ENCODE results near the gene RABEP1.
"Not testable (repeated sequence)": the region's sequence is repeated elsewhere in the genome, so short reads cannot be mapped to it uniquely, and the experiment has no call there.

The RABEP1 gene, protein sequence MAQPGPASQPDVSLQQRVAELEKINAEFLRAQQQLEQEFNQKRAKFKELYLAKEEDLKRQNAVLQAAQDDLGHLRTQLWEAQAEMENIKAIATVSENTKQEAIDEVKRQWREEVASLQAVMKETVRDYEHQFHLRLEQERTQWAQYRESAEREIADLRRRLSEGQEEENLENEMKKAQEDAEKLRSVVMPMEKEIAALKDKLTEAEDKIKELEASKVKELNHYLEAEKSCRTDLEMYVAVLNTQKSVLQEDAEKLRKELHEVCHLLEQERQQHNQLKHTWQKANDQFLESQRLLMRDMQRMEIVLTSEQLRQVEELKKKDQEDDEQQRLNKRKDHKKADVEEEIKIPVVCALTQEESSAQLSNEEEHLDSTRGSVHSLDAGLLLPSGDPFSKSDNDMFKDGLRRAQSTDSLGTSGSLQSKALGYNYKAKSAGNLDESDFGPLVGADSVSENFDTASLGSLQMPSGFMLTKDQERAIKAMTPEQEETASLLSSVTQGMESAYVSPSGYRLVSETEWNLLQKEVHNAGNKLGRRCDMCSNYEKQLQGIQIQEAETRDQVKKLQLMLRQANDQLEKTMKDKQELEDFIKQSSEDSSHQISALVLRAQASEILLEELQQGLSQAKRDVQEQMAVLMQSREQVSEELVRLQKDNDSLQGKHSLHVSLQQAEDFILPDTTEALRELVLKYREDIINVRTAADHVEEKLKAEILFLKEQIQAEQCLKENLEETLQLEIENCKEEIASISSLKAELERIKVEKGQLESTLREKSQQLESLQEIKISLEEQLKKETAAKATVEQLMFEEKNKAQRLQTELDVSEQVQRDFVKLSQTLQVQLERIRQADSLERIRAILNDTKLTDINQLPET

GRCh38 chr17:5281814-5282641, at the start of gene RABEP1:
Gene RABEP1 (plus strand): TSS chr17:5282284. CDS start chr17:5282487, 203 bp downstream.
- DNase-seq (ENCODE audit: low read depth in 2 of 2): peak; percentile 89 to 94

DNA sequence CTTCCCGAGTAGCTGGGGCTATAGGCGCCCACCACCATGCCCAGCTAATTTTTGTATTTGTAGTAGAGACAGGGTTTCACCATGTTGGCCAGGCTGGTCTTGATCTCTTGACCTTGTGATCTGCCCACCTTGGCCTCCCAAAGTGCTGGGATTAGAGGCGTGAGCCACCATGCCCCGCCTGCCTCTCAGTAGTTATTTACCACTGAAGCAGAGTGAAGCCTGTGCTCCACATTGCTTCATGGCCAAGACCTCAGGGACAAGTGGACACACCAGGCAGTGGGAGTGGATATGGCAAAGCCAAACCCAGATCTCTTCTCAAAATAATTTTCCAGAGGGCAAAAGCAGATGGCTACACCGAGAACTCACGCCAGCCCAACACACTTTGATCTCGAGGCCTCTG, 48.6 kb upstream of the RABEP1 start:
- DNase-seq (ENCODE audit: low read depth in 2 of 2): not testable (repeated sequence)

DNA sequence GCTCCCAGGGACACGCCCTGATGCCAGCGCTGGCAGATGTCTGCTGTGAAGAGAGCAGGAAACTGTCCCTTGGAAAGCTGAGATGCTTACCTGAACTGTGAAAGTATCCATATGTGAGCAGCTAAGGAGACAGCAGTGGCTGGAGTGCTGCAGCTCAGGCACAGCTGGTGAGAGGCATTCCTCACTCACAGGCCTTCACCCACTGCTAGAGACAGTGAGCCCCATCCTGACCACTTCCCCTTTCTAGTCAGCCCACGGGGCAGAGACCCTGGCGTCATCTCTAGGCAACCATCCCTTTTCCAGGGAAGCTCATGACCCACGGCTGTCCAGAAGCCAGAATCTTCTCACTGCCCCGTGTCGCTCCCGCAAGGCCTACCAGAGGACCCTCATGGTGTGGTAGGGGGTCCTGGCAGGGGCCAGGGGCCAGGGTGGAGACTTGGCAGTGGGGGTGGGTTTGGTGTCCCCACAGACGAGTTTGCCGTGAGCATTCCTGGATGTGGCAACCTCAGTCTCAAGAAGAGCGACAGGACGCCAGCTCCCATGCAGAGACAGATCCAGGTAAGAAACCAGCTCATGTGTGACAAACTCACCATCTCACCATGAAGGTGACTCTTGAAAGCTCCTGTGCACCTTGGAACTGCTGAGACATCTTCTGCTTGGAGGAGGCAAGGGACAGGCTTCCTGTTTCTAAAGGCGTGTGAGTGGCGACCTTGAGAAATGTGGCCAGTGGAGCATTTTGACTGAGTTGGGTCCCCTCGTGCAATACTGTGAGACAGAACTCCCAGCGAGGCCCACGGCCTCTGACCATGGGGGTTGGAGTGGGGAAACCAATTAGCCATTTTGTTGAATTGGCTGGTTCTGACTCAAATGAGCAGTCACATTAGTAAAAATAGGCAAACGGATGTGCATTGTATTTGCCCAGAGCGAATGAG, 47.2 kb upstream of the RABEP1 start, which contains the start of gene SCIMP:
TSS of gene SCIMP (minus strand) at position 216 of the 932 bp plus-strand sequence. CDS start at position 111, 105 bp downstream.
- no peak for DNase-seq (ENCODE audit: low read depth in 2 of 2)

DNA sequence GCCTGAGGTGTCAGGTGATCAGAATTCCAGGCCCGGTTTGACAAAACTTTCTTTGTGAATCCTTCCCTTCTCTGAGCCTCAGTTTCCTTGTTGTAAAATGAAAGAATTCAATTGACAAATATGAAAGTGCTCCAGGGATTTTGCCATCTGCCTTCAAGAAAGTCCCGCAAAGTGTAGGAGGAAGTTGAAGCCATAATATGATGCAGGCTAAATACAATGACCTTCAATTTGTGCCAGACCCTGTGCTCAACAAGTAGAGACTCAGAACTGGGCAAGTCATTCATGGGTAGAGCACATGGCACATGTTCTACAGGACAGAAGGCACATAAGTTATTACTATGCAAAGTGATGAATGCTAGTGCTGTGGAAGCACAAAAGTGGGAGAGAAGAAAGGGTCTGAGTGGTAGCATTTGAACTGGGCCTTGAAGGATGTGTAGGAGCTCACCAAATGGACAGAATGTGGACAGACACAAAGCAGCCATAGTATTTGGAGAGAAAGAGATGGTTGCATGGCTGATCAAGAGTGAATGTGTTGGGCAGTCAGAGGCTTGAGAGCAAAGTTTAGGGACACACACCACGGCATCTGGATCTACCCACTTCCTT, 45.0 kb upstream of the RABEP1 start:
- no peak for DNase-seq (ENCODE audit: low read depth in 2 of 2)

DNA sequence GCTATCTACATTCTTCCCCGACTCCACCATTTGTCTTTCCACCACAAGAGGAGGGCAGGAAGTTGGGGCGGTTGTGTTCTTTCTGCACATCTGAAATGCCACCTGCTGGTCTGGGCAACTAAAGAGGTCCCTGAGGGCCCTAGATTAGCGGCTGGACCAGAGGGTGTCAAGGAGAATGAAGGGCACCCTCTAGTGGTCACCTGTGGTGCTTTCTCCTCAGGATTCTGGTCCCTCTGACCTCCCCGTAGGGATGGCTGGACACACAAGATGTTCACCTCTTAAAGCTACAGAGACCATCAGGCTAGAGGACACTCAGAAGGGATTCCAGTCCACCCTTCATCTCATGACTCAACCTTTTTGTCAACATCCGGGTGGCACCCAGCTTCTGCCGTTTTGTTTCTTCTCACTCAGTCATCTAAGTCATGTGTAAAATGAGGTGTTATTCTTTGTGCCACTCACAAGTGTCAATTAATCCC, 44.5 kb upstream of the RABEP1 start:
- peak; percentile 19 to 34 for DNase-seq (ENCODE audit: low read depth in 2 of 2)

GRCh38 chr17:5238333-5238732, 43.8 kb upstream of the RABEP1 start:
- DNase-seq (ENCODE audit: low read depth in 2 of 2): no peak

GRCh38 chr17:5239769-5240168, 42.3 kb upstream of the RABEP1 start:
- DNase-seq (ENCODE audit: low read depth in 2 of 2): not testable (repeated sequence)

DNA sequence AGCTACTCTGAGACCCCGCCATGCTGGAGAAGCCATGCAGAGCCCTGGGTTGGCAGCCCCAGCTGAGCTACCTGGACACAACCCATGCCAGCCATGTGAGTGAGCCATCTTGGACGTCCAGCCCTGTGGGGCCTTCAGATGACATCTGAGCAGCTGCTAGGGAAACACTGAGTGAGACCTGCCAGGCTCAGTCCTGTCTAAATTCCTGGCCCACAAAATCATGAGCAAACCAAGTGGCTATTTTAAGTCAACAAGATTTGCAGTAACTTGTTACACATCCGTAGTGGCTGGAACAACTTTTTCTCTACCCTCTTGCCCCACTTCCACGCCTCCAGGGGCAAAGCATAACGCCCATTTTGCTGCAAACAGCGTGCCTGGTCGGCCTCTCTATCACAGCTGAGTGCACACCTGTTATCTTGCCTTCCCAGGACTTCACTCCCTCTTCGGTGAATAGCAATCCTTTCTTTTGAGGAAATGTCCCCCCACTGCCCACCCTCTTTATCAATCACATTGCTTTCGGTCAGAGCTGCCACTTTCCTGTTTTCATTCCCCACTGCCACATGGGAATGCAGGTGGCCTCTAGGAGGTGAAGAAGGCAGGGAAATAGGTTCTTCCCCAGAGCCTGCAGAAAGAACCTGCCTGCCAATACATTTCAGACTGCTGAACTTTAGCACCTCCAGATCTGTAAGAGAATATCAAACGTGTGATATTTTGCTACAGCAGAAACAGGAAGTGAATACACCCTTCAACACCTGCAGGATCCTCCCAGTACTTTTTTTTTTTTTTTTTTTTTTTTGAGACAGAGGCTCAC, 40.0 kb upstream of the RABEP1 start:
- no peak for DNase-seq (ENCODE audit: low read depth in 2 of 2)

DNA sequence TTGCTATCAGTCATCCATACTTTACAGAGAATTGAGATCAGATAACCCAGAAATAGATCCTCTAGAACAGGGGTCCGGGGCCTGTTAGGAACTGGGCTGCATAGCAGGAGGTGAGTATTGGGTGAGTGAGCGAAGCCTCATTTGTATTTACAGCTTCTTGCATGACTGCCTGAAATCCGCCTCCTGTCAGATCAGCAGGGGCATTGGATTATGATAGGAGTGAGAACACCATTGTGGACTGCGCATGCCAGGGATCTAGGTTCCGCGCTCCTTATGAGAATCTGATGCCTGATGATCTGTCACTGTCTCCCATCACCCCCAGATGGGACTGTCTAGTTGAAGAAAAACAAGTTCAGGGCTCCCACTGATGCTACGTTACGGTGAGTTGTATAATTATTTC, 34.5 kb upstream of the RABEP1 start:
- no peak for DNase-seq (ENCODE audit: low read depth in 2 of 2)

GRCh38 chr17:5248821-5249479, 33.1 kb upstream of the RABEP1 start:
- no peak for DNase-seq (ENCODE audit: low read depth in 2 of 2)

DNA sequence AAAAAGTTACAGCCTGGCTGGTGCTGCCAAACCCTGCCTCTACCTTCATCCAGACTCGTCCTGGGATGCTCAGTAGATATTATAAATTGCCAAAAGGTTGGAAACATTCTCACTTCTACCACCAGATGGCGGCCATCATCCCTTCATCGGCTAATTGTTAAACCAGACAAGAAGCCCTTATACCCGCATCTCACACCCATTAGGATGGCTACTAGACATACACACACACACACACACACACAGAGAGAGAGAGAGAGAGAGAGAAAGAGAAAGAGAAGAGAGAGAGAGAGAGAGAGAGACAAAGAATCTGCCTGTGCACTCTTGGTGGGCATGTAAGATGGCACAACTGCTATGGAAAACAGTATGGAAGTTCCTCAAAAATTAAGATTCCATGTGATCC, 32.5 kb upstream of the RABEP1 start:
- DNase-seq (ENCODE audit: low read depth in 2 of 2): peak; percentile 31 to 33

DNA sequence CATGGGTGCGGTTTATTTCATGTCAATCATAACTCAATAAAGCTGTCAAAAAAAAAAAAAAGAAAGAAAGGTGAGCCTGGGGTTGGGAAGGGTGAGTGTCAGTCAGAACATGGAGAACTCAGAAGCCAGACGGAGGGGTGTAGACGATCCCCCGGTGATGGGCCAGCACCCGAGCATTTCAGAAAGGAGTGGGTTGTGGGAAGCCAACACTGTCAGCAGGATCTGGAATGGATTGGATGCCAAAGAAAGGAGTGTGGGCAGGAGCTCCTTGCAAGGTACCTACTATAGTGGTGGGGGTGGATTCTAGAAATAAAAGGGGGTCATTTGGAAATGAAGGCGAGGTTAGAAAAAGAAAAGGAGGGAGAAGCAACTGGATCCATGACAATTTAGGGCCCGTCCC, 27.7 kb upstream of the RABEP1 start:
- DNase-seq (ENCODE audit: low read depth in 2 of 2): no peak

- no peak for DNase-seq (ENCODE audit: low read depth in 2 of 2)
Observed at GRCh38 chr17:5254903-5255521, 27.1 kb upstream of the RABEP1 start.

DNA sequence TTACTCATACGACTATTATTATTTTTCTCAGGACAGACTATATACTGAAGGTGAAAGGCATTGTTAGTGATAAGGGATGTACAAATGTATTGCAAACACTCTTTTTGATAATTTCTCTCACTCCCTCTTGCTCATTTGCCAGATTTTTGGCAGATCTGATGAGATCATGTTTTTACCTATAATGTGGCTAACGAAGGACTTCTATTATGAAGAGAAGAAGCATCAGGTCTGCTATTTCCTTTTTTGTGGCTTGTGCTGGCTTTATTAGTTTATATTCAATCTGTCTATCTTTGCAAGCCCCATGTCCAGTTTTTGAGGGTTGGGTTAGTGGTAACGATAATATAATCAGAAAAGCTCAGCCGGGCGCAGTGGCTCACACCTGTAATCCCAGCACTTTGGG, 25.0 kb upstream of the RABEP1 start:
- no peak for DNase-seq (ENCODE audit: low read depth in 2 of 2)

DNA sequence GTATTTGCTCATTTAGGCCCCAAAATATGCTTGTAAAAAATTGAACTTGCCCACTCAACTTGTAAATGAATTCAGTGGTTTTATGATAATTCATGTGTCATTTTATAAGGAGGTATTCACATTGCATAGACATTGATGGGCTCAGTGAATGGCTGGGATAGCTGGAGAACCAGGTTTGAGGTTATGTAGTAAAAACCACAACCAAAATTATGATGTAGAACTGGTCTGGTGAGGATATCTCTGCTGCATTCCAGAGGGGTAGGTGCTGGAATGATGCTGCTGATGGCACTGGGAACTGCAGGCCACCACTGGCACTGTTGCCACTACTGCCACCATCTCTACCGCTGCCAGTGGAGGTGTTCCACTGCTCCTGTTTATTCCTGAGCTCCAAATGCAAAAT, 21.5 kb upstream of the RABEP1 start:
- DNase-seq (ENCODE audit: low read depth in 2 of 2): no peak

- DNase-seq (ENCODE audit: low read depth in 2 of 2): no peak
Observed at GRCh38 chr17:5262416-5262991, 19.6 kb upstream of the RABEP1 start.

DNA sequence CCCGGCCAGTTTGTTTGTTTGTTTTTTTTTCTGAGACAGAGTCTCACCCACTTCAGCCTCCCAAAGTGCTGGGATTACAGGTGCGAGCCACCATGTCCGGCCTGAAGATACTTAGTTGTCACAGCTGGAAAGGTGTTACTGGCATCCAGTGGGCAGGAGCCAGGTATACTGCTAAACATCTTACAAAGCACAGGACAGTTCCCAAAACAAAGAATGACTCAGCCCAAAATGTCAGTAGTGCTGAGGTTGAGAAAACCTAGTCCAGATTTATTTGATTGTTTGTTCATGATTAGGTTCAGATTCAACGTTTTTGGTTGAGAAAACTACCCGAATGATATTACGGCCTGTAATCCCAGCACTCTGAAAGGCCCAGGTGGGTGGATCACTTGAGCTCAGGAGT, 18.6 kb upstream of the RABEP1 start:
- DNase-seq (ENCODE audit: low read depth in 2 of 2): no peak

DNA sequence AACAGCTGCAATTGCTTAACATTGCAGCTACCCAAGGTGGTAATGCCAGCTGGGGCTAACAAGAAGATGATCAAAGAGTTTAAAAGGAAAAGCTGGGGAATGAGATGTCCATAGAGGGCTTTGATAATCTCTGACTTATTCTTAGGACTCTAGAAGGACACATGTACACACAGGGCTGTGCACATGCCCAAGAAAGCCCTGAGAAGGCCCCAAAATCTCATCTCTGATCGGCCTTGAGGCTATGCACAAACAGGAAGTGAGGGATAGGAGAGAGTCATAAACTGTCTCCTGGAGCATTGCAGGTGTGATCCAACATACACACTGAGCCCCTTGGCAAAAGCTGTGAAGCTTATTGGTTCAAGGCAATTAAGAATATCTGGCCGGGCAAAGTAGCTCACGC, 17.2 kb upstream of the RABEP1 start:
- no peak for DNase-seq (ENCODE audit: low read depth in 2 of 2)
